Hematopoietic multipotent progenitor cell treated with erythropoietin and hydrocortisone succinate and interleukin-3 and kit ligand, for 8 days (in vitro differentiated cells): ENCODE data around the gene KIAA0319L.
"Not testable (repeated sequence)": the region's sequence is repeated elsewhere in the genome, so short reads cannot be mapped to it uniquely, and the experiment has no call there.

Source experiments
- DNase-seq: peaks from one replicate; pipeline ENCODE4 v3.0.0-alpha.2; 2015

Gene KIAA0319L

DNA sequence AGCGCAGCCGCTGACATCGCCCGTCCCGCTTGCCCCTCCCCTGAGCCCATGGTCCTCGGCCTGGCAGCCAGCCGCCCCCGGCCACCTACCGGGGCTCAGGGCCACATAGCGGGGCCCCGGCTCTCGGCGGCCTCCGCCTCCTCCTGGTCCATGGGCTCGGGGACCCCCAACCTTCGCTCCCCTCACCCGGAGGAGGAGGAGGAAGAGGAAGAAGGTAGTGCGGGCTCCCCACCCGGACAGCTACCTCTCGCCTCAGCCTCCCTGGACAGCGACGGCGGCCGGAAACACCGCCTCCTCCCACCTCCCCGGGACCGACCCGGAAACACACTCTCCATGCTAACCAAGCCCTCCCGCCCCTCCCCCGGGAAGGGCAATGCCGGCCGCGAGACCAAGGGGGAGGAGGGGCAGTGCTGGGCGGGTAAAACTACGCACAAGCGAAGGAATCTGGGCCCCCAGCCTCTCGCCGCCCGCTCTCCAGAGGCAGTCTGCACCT lies at the start of gene KIAA0319L:
TSS of gene KIAA0319L (minus strand) at position 286 of the 493 bp plus-strand sequence. CDS start 2,912 bp downstream, outside the sequence.
- no peak for DNase-seq

- no peak for DNase-seq
These were observed 48.6 kb upstream of the KIAA0319L start for GRCh38 chr1:35605867-35606182.

DNA sequence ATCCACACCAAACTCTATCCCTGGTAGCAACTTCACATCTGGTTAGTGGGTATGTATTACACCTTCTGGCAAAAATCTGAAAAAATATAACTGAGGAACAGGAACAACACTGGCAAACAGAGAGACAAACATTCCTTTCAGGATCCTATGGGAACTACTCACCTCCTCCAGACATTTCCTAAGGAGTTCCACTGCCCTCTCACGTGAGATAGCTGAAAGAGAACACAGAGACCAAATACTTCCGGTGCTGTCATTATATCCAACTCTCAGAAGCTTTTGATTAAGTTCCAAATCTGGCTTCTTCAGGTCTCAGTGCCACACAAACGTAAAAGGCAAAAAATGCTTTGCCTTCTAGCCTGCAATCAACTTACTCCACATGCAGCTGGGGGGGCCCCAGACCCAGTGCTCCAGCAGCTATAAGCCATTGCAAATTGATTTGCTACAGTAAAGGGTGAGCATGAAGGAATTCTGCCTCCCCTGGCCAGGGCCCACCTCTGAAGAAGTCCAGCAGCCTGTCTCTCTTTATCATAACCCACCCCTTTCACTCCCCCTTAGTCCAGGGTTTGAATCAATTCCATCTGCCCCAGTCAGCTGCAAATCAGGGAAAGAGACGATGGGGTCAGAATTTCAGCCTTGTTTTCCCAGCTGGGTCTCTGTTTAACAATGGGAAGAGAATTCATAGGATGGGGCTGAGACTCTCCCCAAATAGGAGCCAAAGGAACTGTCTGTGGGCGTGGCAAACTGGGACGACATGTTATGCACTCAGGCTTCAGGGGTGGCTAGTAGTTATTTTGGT lies 48.1 kb upstream of the KIAA0319L start:
- DNase-seq: no peak

GRCh38 chr1:35603941-35604340 lies 46.7 kb upstream of the KIAA0319L start:
- no peak for DNase-seq

- DNase-seq: no peak
These were observed 46.3 kb upstream of the KIAA0319L start for GRCh38 chr1:35603468-35603867.

GRCh38 chr1:35600593-35600992 lies 43.4 kb upstream of the KIAA0319L start:
- no peak for DNase-seq

- DNase-seq: no peak
These were observed 42.2 kb upstream of the KIAA0319L start for GRCh38 chr1:35599411-35599810.

- DNase-seq: no peak
These were observed 41.7 kb upstream of the KIAA0319L start for GRCh38 chr1:35598895-35599294.

DNA sequence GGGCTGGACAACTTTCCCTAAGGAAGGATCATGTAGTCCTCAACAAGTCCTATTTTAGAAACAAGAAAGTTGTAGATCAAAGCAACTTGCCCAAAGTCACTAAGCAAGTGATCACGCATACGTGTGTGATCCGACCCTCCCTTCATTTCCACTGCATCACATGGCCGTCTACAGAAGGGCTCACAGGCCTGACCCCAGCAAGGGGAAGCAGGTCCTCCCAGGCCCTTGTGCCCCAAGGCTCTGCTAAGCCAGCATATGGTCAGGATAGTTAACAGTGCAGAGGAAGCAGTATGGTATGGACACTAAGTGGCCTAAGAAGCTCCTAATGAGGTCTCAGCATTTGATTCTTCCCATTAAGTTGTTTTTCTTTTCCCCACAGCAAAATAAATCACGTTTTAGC lies 40.7 kb upstream of the KIAA0319L start:
- DNase-seq: no peak

- no peak for DNase-seq
These were observed 38.5 kb upstream of the KIAA0319L start for GRCh38 chr1:35595684-35596083.

GRCh38 chr1:35594005-35594760 lies 37.0 kb upstream of the KIAA0319L start:
- DNase-seq: no peak

DNA sequence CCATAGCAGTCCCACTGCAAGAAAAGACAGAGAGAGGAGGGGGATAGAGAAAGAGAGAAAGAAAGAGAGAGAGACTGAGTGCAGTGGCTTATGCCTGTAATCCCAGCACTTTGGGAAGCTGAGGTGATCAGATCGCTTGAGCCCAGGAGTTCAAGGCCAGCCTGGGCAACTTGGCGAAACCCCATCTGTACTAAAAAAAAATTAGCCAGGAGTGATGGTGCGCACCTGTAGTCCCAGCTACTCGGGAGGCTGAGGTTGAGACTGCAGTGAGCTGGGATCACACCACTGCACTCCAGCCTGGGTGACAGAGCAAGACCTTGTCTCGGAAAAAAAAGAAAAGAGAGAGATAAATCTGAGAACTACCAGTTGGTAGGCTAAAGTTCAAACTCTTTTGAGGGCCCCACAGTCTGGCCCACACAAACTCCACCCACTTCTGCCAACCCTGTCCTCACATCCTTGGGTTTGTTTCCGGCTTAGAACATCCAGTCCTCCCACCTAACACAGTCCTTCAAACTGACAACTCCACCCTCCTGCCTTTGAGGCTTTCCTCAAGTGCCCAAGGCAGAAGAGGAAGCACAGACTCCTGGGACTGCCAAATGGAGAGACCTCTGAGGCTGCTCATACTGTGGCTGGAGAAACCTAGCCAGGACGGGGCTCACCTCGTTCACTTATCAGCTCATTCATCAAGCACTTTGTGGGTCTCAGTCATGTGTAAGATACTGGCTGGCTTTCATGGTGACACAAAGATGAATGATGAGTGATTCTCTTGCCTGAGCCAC lies 36.0 kb upstream of the KIAA0319L start:
- peak; percentile 12 for DNase-seq

GRCh38 chr1:35591211-35591610 lies 34.0 kb upstream of the KIAA0319L start:
- no peak for DNase-seq

GRCh38 chr1:35590476-35591040 lies 33.4 kb upstream of the KIAA0319L start:
- no peak for DNase-seq

GRCh38 chr1:35589516-35590427 lies 32.6 kb upstream of the KIAA0319L start:
- no peak for DNase-seq

DNA sequence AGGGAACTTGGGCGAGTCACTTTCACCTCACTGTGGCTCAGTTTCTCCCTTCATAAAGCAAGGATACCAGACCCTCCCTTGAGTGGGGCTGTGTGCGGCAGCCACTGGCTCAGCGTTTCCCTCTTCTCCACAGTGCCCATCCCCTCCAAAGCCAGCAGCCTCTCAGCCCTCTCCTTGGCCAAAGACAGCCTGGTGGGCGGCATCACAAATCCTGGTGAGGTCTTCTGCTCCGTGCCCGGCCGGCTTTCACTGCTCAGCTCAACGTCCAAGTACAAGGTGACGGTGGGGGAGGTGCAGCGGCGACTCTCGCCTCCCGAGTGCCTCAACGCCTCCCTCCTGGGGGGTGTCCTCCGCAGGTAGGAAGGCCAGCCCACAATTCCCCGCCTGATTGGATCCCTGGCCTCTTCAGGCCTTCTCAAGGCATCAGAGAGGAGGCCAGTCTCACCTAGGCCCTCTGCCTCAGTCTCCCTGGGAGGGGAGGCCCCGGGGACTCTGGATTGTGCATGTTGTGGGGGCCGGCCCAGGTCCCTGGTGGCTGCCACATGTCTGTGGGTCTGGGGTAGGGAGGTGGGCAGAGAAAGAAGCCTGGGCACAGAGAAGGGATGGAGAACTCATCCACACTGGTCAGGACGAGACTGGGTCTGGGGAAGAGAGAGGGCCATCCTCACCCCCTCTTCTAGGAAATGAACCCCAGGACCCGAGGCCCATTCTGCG lies 31.2 kb upstream of the KIAA0319L start:
- DNase-seq: no peak

DNA sequence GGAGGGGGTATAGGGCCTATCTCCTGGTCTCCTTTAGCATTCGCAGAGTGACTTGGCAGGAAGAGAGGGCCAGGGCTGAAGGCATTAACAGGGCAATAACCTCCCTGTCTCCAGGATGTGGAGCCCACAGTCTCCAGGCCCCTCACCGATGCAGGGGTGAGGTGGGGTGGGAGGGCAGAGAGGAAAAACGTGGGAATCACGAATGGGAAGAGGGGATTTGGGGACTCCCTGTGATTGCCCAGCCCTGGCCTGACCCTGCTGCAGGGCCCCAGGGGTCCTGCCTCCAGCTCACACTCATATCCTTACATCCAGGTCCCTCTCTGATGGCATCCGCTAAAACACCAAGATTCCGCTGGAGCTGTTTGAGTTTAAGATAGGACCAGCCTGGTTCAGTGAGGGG lies 30.5 kb upstream of the KIAA0319L start:
- no peak for DNase-seq

DNA sequence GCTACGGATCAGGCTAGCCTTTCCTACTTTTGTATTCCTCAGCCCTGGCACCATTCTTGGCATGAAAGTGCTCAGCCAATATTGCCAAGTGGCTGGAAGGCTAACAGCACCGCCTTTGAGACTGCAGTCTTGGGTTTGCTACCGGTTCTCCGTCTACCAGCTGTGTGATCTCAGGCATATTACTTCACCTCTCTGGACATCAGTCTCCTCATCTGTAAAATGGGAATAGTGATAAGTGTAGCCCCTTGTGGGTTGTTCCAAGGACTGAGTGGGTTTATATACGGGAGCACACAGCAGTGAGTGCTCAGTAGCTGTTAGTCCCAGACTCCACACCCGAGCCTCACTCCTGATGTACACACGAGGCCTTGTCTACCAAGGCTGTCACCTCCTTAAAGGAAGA lies 29.6 kb upstream of the KIAA0319L start:
- DNase-seq: no peak

DNA sequence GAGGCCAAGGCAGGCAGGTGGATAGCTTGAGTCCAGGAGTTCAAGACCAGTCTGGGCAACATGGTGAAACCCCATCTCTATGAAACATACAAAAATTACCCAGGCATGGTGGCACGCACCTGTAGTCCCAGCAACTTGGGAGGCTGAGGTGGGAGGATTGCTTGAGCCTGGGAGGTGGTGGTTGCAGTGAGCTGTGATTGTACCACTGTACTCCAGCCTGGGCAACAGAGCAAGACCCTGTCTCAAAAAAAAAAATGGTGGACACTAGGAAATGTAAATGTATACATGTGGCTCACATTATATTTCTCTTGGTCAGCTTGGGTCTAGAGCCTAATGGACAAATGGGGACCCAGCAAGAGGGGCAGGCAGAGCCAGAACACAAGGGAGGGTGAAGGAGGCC lies 28.6 kb upstream of the KIAA0319L start:
- DNase-seq: not testable (repeated sequence)

DNA sequence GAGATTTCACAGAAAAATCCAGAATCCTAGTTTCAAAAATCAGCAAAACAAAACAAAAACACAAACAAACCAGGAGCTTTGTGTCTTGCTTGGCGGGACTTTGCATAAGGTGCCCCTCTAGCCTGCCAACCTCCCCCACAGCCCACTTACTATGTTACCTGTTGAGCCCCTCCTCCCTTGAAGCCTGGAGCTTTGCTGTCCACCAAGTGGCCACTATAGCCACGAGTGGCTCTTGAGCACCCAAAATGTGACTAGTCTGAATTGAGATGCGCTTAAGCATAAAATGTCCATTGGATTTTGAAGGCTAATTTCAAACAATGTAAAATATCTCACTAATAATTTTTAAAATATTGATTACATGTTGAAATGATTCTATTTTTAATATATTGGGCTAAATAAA lies 28.1 kb upstream of the KIAA0319L start:
- no peak for DNase-seq

GRCh38 chr1:35581621-35582020 lies 24.4 kb upstream of the KIAA0319L start:
- DNase-seq: not testable (repeated sequence)
